Glutamatergic neuron (in vitro differentiated cells): ENCODE data around the gene PIK3C2G. TPM values are rescaled to one million over a fixed set of nuclear protein-coding genes. Genes with fewer than 3 reads are reported as not detected.
A peak's percentile ranks its signal among the peaks of the same experiment; 100 is the strongest.

ENCODE experiments used
- DNase-seq: peaks from one replicate; pipeline ENCODE4 v3.0.0; 2022
- H3K27ac Mint-ChIP-seq: one replicate; pipeline ENCODE4 v1.8.0; 2020; ENCODE audit warnings: mild to moderate bottlenecking, mixed read lengths, inconsistent platforms; ENCODE audit not compliant: unreplicated experiment
- H3K27me3 Mint-ChIP-seq: one replicate; pipeline ENCODE4 v1.8.0; 2020; ENCODE audit warnings: mild to moderate bottlenecking, moderate library complexity, mixed read lengths, inconsistent platforms; ENCODE audit not compliant: unreplicated experiment
- H3K36me3 Mint-ChIP-seq: one replicate; pipeline ENCODE4 v1.8.0; 2020; ENCODE audit warnings: mild to moderate bottlenecking, mixed read lengths, inconsistent platforms; ENCODE audit not compliant: unreplicated experiment
- H3K4me1 Mint-ChIP-seq: one replicate; pipeline ENCODE4 v1.8.0; 2020; ENCODE audit warnings: mild to moderate bottlenecking, low read depth, mixed read lengths, inconsistent platforms; ENCODE audit not compliant: unreplicated experiment
- H3K4me3 Mint-ChIP-seq: one replicate; pipeline ENCODE4 v1.8.0; 2020; ENCODE audit warnings: mild to moderate bottlenecking, mixed read lengths, inconsistent platforms; ENCODE audit not compliant: unreplicated experiment
- H3K9me3 Mint-ChIP-seq: one replicate; pipeline ENCODE4 v1.8.0; 2020; ENCODE audit warnings: mild to moderate bottlenecking, moderate library complexity, mixed read lengths, inconsistent platforms; ENCODE audit not compliant: unreplicated experiment
- CTCF ChIP-seq: fragments of 200-600 bp; sonication (generic); IDR thresholded peaks from one replicate; pipeline ENCODE4 v1.5.0; 2021; ENCODE audit not compliant: partially characterized antibody, unreplicated experiment
- long read RNA-seq: library from polyadenylated mRNA; unstranded; transcript quantifications from one replicate; pipeline ENCODE4 v2.0.0, GENCODE V29; 2020; ENCODE audit not compliant: unreplicated experiment
- total RNA-seq: library from RNA; stranded (reverse); fragmentation: NEBNext Ultra II Directional; extraction: Animal tissue kit (Norgen Biotek cat#: 25700); gene quantifications from one replicate; pipeline ENCODE4 v1.2.1, GENCODE V29; 2021; ENCODE audit not compliant: unreplicated experiment

Gene PIK3C2G
- not detected for total RNA-seq
- long read RNA-seq, partial matches to known transcripts, result 0 of 1 reads
- long read RNA-seq, other reads (novel, unspliced or antisense), result 1 of 1 reads

DNA sequence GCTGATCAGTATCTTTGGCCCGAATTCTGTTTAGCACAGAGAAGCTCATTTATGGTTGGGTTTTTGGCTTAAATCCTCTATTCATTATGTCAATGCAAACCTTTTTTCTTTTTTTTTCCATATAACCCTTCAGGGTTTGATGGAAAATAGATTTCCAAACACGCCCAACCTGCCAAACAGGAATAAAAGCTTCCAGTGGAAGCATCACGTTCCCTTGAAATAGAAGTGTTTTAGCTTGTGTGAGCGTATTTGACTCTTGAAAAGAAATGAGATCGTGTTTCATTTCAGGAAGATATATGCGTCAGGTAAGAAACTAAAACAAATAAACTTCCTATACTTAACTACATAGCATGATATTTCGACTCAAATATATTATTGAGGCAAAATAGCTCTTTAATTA, at the start of gene PIK3C2G:
Gene PIK3C2G, plus strand, starts transcription at position 246 of the 400 bp plus-strand sequence. CDS start 20,564 bp downstream, outside the sequence.
- Mint-ChIP-seq H3K4me3 (peak within 1 kb of the TSS; percentile 53), H3K27ac (peak within 1 kb of the TSS; percentile 79), H3K36me3 (no peaks in the 10 kb centered on the region), H3K9me3 (no peaks in the 10 kb centered on the region), H3K4me1 (peaks cover 14% of the 10 kb centered on the region), H3K27me3 (no peaks in the 10 kb centered on the region)
- DNase-seq, result no peak
- no peak for TF ChIP-seq CTCF

DNA sequence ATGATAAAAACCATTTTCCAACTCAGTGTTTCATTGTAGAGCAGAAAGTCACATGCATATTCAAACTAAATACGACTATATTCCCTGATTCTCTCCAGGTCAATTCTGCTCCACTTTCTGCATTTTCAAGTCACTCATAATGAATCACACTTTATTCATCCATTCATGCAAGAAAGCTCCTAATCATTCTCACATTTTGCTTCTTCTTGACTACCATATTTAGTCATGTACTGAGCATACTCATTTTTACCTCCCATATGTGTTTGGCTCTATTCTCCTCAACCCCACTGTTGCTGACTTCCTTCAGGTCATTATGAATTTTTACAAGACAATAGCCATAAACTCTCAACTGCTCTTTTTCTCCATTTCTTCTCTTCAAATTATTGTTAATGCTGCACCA, 43.4 kb upstream of the PIK3C2G start:
- H3K9me3 Mint-ChIP-seq, result no peaks in the 10 kb centered on the region
- H3K27me3 Mint-ChIP-seq, result no peaks in the 10 kb centered on the region
- no peak overlapping the region for H3K27ac Mint-ChIP-seq
- H3K4me3 Mint-ChIP-seq, result no peak overlapping the region
- H3K36me3 Mint-ChIP-seq, result no peaks in the 10 kb centered on the region
- DNase-seq, result no peak
- no peak for TF ChIP-seq CTCF
- H3K4me1 Mint-ChIP-seq, result peaks cover 5% of the 10 kb centered on the region

- DNase-seq, result no peak
- no peak for TF ChIP-seq CTCF
Measured at GRCh38 chr12:18221726-18222125, 39.6 kb upstream of the PIK3C2G start.

DNA sequence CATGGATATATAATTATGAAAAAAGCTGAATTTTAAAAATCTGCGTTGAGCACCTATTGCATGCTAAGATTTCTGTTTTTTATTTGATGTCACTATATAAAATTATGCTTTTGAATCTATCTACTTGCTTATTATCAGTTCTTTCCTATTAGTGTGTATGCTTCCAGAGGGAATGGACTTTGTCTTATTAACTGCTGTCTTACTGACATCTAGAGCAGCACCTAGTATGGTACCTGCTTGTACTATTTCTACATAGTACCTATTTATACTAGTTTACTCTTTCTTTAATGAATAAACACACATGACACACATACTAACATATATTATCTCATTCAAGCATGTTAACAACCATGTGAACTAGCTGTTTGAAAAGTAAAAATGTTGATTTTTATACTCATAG, 38.6 kb upstream of the PIK3C2G start:
- Mint-ChIP-seq H3K36me3 (no peaks in the 10 kb centered on the region), H3K9me3 (no peaks in the 10 kb centered on the region), H3K27me3 (no peaks in the 10 kb centered on the region), H3K4me3 (no peak overlapping the region), H3K4me1 (peaks cover 5% of the 10 kb centered on the region), H3K27ac (no peak overlapping the region)
- no peak for TF ChIP-seq CTCF
- no peak for DNase-seq

More at GRCh38 chr12:18221726-18222125, 39.6 kb upstream of the PIK3C2G start:
- Mint-ChIP-seq H3K27ac (no peak overlapping the region), H3K27me3 (no peaks in the 10 kb centered on the region), H3K4me3 (no peak overlapping the region), H3K4me1 (peaks cover 5% of the 10 kb centered on the region), H3K9me3 (no peaks in the 10 kb centered on the region), H3K36me3 (no peaks in the 10 kb centered on the region)

- H3K36me3 Mint-ChIP-seq, result no peaks in the 10 kb centered on the region
- no peak for DNase-seq
- peaks cover 5% of the 10 kb centered on the region for H3K4me1 Mint-ChIP-seq
- H3K27me3 Mint-ChIP-seq, result no peaks in the 10 kb centered on the region
- no peak overlapping the region for H3K27ac Mint-ChIP-seq
- no peaks in the 10 kb centered on the region for H3K9me3 Mint-ChIP-seq
- TF ChIP-seq CTCF, result peak; percentile 31
- H3K4me3 Mint-ChIP-seq, result no peak overlapping the region
Measured at GRCh38 chr12:18224745-18225144, 36.6 kb upstream of the PIK3C2G start.
